ENCODE results near the gene BCL6. TPM values are rescaled to one million over a fixed set of nuclear protein-coding genes. Genes with fewer than 3 reads are reported as not detected.
A peak's percentile ranks its signal among the peaks of the same experiment; 100 is the strongest.

The BCL6 gene
- total and polyA plus RNA-seq, 2 of the 8 experiments (the other 6 are each of a cell fraction or from before 2014, with no cell fraction given): 5.7 to 10.4 TPM

- TF ChIP-seq GABPA (IDR thresholded peaks at IDR 0.05; ENCODE audit: borderline replicate concordance, insufficient read depth, low read length) (no peak), TCF12 (IDR thresholded peaks at IDR 0.05; ENCODE audit: low read depth, low read length) (0 out of 2 replicates have a peak, but pooled peaks have one; percentile 28), KDM4A (IDR thresholded peaks at IDR 0.05; ENCODE audit: low read depth, low read length, severe bottlenecking) (no peak), E2F6 (IDR thresholded peaks at IDR 0.05) (no peak), EGR1 (IDR thresholded peaks at IDR 0.05; ENCODE audit: borderline replicate concordance, low read depth, low read length) (peak; percentile 77), TAF1 (IDR thresholded peaks at IDR 0.05; ENCODE audit: low read depth, low read length) (peak; percentile 91), SP4 (IDR thresholded peaks at IDR 0.05; ENCODE audit: low read length) (no peak), POLR2AphosphoS5 (IDR thresholded peaks at IDR 0.05; ENCODE audit: low read depth, low read length) (peak; percentile 9), SP1 (IDR thresholded peaks at IDR 0.05; ENCODE audit: low read depth, low read length) (peak; percentile 23; the same call in 1 of the 2 replicates), TAF7 (optimal IDR thresholded peaks at IDR 0.05; ENCODE audit: borderline replicate concordance, low read depth, low read length) (peak; percentile 79), GTF2F1 (IDR thresholded peaks at IDR 0.05; ENCODE audit: borderline replicate concordance, low read depth, low read length) (peak; percentile 59; the same call in 1 of the 2 replicates), EP300 (IDR thresholded peaks at IDR 0.05; ENCODE audit: borderline replicate concordance in 1 of 2, low read depth in 2 of 2, low read length in 2 of 2) (peak in 1 of 2 experiments; percentile 99; a peak in 2 of 3 replicates), RAD21 (IDR thresholded peaks at IDR 0.05 in 1 of 2, conservative IDR thresholded peaks at IDR 0.05 in 1 of 2; ENCODE audit: low read depth in 2 of 2, low read length in 2 of 2) (peak in 1 of 2 experiments; percentile 11; a peak in 1 of 4 replicates)
- TF ChIP-seq, protein P1, sequence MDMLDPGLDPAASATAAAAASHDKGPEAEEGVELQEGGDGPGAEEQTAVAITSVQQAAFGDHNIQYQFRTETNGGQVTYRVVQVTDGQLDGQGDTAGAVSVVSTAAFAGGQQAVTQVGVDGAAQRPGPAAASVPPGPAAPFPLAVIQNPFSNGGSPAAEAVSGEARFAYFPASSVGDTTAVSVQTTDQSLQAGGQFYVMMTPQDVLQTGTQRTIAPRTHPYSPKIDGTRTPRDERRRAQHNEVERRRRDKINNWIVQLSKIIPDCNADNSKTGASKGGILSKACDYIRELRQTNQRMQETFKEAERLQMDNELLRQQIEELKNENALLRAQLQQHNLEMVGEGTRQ (IDR thresholded peaks at IDR 0.05; ENCODE audit: low read length): peak; percentile 95
Observed at GRCh38 chr3:187745201-187746058, at the start of gene BCL6 (continued).
